ENCODE measurements around the gene FRMD3. TPM values are rescaled to one million over a fixed set of nuclear protein-coding genes. Genes with fewer than 3 reads are reported as not detected.

The FRMD3 gene
- total RNA-seq, 1 donor from 2014 or later = 10.1 TPM

DNA sequence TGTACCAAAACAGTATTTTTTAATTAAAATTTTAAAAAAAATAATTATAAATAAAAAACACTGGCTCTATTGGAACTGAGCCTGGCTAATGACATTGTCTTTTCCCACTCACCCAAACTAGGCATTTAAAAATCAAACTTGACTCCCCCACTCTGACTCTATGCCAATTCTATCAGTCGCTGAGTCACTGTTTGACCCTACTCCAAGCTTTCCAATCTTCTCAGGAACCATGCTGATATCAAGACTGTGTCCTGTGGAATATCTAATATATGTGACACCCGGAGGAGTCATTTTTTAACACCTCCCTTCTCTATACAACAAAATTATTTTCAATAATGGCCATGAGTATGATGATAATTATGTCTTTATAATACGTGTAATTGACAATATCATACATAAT is 303.7 kb downstream of the FRMD3 start:
- DNase-seq = no peak

DNA sequence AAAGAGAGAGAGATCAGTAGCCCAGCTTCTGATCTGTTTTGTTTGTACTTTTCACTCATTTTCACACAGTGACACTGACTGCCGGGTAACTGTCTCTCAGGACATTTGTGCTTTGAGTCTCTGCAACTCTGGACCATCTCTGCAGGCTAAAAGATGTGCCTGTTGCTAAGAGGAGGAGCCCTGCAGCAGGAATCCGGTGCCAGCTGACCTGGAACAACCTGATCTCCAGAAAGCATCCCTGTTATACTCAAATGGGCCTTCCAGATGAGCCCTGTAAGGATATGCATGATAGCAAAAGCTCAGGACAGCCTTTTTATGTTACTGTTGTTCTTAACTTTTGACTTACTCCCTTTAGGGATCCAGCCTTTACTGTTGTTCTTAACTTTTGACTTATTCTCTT is 304.6 kb downstream of the FRMD3 start:
- no peak for DNase-seq

DNA sequence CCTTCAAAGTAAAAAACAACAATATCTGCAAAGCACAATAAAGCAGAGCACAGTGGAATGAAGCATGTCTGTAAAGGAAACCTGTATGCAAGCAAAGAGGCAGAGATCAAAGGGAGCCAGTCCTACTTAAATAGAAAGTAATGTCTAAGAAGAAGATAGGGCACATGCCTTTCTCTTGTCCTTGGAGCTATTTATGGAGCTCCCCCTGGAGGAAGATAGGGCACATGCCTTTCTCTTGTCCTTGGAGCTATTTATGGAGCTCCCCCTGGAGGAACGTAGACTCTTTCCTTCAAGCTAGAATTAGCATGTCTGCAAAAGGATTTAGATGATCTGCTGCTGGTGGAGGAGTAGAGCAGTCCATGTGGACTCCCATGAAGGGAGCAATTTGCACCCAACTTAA is 307.2 kb downstream of the FRMD3 start:
- DNase-seq = no peak

DNA sequence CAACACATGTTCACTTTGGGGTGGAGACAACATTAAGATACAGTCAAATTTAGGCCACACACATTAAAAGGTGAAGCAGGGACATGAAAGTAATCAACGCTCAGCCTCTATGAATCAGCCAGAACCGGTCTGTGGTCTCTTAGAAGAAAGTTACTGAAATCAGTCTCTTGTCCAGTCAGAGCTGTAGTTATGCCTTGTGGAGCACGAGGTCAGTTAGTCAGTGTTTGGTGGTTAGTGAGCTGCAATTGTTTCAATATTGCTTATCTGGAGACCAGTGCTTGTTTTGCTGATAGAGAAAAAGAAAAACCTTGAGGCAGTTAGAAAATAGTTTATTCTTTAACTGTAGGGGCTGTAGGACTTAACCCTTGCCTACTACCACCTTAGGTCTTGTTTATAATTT is 317.5 kb downstream of the FRMD3 start:
- no peak for DNase-seq

DNA sequence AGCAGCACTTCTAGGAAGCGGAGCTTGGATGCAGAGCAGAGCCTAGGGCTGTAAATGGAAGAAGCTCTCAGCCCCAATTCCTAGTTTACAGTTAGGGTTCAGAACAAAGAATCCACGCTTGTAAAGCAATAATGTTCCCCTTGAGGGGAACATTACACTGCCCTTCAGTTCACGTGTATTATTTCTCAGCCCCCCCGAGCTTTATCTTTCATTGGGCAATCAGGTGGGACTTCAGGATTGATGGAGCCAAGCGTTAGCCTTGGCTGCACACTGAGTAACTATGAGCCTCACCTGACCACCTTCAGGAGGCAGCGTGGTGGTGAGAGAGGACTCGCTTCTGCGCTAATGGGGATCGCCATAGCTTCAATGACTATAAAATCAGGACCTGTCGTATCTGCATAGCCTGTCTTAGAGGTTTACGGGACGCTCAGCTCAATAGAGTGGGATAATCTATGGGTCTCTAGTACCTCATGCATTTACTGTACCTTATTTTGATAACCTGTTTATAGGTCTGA is 318.2 kb downstream of the FRMD3 start:
- DNase-seq = no peak

DNA sequence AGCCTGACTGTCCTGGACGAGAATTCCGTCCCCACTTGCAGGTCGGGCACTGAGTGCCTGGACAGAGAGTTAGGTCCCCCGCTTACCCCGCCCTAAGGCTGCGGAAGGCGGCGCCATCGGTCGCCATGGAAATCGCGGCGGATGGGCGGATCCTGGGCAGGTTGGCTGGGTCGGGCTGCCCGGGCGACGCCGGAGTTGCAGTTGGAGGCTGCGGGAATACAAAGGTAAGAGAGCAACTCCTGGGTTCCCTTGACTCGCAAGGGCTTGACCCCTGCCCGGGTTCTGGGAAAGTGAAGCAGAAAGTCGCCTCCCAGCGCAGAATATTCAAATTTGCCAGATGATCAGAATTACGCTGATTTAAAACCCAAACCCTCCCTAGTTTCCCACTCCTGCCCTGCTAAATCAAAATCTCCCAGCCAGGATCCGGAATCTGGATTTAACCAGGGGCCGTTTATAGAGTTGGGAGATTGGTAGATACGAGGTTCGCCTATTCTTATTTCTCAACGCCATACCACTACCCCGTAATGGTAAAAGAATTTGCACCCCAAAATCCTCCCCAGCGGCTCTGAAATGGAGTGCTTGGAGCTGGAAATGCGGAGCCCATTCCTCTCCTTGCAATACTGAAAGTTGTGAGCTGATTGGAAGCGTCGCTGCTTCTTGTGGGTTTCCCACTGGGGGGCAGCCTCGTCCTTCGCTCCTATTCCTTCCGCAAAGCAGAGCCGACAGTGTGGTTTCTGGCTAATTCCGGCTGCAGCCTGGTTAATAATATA is 318.9 kb downstream of the FRMD3 start:
- peak; percentile 89 for DNase-seq

DNA sequence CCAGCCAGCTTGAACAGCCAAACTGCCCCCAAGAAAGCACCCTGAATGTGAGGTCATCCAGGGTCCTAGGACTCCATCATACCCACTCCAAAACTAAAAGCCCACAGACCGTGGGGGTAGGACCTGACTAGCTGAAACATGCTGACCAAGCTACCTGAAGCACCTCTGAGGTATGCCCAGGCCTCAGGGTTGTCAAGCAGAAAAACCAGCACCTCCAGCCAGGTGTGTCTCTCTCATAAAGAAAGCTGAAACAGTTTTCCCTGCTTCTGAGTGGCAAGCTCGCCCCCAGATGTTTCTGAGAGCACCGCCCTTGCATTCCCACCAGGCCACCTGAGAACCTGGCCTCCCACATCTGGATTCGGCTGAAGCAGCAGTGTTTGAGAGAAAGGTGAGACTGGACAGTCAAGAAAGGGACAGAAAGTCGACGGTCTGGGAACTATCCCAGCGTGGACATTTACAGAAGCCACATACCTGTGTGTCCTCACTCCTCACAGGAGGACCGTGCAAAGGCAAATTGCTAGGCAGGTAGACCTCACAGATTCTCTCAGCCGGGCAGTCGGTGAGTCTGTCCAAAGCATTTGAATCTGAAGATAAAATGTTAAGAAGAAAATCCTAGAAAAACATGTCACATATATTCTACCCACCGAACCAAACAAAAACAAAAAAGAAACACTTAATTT is 319.6 kb downstream of the FRMD3 start:
- DNase-seq = no peak

DNA sequence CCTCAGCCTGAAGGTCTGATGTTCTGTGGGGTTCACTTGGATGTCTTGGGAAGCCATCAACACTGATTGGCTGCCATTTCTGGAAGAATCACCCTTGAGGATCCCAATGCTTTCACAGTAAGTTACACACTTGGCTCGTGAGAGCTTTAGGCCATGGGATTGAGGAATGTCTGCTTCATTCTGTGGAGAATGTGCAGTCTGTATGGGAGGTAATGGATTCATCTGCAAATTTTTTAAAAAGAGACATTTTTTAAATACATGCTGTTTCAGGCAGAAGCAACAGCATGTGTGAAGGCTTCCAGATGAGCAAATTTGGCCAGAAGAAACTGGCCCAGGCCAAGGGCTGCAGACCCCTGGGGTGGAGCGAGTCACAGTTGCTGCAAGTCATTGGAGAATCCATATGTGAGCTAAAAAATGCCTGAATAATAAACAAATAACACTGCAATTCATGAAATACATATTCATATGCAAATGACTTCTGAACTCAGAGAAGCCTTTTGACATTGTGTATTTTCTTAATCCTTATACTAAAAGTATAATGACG is 328.9 kb downstream of the FRMD3 start:
- DNase-seq = no peak

DNA sequence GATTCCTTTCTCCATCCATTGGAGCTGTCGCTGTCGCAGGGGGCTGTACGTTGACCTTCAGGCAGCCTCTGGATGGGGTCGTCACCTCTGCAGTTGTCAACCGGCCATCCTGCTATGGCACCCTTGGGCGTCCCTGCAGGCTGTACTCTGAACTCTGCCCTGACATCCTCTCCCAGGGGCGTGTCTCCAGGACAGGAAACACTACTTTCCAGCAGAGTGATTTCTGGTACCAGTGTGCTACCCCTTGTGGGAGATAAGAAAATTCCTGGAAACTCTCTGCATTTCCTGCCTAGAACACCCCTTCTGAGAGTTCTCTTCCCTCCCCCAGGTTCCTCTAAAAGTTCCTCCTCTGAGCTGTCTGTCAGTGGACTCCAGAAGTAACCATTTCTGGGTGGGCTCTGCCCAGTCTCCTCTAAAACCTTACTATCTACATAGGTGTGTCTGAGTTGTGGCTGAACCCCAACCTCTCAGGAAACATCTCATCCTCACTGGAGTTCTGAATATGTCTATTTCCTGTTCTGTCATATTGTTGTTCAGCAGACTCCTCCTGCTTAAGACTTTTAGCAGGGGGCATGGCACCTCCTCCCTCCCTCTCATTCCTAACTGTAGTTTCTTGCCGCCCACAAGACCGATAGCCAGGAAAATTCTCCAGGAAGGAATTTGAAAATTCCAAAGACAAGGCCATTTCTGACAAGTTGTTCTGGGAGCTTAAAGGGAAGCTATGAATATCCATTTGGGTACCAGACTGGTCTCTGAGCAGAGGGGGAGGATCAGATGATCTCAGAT is 329.9 kb downstream of the FRMD3 start:
- no peak for DNase-seq

DNA sequence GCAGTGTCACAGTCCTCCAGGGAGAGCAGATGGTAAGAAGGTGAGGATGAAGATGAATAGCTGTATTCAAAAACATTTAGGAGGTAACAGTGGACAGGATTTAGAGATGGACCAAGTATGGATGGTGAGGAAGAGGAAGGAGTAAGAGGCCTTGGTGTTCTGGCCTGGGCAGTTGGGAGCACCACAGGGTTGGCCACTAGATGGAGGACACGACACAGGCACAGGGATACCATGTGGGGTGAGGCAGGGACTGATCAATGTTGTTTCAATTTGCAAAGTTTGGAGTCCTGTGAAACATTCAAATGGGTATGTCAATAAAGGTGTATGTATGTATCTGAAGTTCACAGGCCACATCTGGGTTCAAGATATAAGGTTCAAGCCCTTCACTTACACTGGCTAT is 334.2 kb downstream of the FRMD3 start:
- no peak for DNase-seq

DNA sequence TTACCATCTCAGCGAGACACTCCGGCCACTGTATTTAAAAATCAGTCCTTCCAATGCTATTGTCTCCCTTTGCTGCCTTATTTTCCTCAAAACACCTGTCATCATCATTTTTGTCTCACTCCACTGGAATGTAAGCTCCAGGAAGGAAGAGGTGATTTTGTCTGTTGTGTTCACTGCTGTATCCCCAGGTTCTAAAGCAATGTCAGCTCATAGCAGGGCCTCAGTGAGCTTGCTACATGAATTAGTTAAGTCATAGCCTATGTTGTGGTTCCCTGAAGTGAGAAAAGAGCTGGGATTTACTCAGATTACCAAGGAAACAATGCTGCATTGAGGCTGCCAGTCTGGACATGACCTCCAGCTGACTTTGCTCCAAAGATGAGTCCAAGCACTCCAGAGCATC is 337.7 kb downstream of the FRMD3 start:
- no peak for DNase-seq

DNA sequence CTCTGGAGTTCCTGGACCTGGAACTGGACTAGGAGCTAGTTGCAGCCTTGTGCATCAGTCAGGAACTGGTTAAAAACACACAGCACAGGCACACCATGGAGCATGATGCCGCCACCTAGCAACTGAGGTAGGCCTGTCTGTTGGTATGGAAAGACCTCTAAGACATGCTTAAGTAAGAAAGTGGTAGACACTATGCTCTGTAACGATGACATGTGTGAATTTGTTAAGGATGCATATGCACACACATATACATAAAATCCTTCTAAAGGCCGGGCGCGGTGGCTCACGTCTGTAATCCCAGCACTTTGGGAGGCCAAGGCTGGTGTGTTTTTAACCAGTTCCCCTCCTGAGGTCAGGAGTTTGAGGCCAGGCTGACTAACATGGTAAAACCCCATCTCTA is 338.4 kb downstream of the FRMD3 start:
- no peak for DNase-seq

DNA sequence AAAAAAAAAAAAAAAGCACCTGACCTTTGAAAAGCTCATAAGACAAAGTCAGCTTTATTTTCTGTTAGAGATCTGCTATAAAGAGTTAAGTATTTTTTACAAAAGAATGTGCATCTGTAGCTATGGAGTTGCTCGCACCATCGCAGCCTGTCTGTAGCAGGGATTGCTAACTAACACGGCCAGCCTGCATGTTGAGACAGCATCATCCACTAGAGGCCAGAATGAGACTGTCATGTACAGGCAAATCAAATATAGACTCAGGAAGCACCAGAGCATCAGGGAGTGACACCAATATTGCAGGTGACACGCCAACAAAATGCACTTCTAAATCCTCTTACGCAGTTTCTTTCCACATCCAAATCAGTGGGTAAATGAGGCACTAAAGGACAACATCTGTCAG is 339.0 kb downstream of the FRMD3 start:
- DNase-seq = peak; percentile 37

DNA sequence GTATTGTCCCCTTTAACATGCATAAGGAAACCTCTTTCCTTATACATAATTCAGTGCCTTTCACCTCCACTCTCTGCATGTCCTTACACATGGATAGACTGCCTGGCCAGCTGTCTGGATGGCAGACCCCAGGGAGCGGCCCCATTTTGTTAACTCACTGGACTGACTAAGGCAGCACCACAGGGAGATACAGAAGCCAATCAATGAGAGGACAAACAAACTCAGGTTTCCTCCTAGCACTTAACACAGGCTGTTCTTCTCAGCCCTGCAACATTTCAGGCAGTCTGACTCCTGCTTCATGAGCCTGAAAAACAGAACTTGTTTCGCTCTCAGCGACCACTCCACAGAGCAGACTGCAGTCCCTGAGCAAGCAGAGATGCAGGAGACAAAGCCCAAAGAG is 339.8 kb downstream of the FRMD3 start:
- DNase-seq = no peak

DNA sequence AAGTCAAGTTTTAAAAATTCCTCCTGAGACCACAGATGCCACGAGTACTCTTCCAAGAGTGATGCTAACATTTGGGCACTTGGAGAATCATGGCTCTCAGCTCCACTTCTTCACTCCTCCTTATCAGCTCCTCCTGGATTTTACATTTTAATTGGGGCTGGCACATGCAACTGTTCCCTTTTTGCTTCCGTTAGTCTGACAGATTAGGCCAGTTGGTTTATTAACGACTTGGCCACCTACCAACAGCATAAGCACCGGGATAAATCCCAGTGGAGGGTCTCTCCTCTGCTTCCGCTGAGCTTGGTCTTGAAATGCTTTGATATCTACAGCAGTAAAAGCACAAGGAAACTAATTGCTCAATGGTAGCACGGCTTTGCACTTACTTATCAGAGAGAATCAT is 340.6 kb downstream of the FRMD3 start:
- DNase-seq = no peak

DNA sequence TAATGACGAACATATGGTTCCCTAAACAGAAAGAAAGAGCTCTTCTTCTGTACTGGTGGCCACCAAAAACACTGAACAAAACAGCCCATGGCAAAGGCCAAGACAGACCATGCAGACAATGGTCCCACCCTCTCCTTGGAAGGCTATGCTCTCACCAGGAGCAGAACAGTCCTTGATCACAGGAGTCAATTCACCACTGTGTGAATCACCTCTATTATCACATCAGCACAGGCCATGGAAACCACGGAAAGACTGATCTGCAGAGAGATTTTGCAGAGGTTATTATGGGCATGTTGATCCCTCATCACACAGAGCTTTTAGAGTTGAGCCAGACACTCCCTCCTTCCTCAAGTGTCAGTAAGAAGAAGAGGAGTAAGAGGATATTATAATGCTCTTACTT is 341.3 kb downstream of the FRMD3 start:
- DNase-seq = no peak

Small RNA genes lying within 50 kb of the gene (small RNA-seq; reads per million reads assigned to genes)
- gene AL137847.3 (ENCODE audit: low replicate concordance) (not detected), gene RN7SKP242 (ENCODE audit: low replicate concordance) (not detected), gene RNU4-29P (ENCODE audit: low replicate concordance) (not detected)

Other genes starting within 250 kb of the FRMD3 start
- gene IDNK, start 84.7 kb upstream of the FRMD3 start, total RNA-seq = 3.8 TPM
- 102 TPM for gene UBQLN1, start 169.6 kb upstream of the FRMD3 start, total RNA-seq